DND-41 (cell line): ENCODE data around the gene EP400.

Source experiments
- CTCF ChIP-seq: IDR thresholded peaks from 2 replicates; pipeline ENCODE4 v1.5.1; 2012; ENCODE audit warnings: borderline replicate concordance, low read length, moderate library complexity, mild to moderate bottlenecking; ENCODE audit not compliant: poor library complexity, severe bottlenecking; ENCODE audit errors: extremely low read depth
- EZH2 ChIP-seq: IDR thresholded peaks from 3 replicates; pipeline ENCODE4 v1.6.1; 2012; ENCODE audit warnings: borderline replicate concordance, low read depth, mild to moderate bottlenecking, moderate library complexity, low read length, inconsistent platforms; ENCODE audit not compliant: severe bottlenecking

DNA sequence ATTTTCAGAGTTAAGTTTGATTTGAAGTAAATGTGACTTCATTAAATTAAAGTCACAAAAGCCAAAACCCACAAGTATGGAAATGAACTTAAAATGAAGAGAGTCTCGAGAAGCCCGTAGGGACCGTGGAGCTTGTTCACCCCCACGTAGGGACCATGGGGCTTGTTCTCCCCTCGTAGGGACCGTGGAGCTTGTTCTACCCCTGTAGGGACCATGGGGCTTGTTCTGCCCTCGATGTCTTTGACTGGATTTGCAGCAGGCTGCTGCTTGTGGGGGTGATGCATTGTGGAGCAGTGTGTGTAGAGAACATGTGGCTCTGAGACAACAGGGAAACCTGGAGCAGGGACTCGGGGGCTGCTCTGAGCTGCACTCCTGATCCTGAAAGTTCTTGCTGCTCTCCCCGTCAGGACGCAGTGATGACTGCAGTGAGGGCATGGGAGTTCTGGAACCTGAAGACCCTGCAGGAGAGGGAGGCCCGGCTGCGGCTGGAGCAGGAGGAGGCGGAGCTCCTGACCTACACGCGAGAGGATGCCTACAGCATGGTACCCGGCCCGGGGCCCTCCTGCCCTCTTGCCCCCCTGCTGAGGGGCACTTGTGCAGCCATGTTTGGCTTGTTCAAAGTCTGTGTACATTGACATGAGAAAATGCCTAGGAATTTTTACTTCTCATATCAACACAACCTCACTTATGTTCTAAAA lies 94.2 kb downstream of the EP400 start:
- TF ChIP-seq CTCF (no peak), EZH2 (no peak)
